Loucy (cell line): ENCODE data around the gene ANKRD34B.

ENCODE experiments used
- H2AFZ ChIP-seq: fragments of 200-600 bp; sonication (generic); 2 replicates; pipeline ENCODE4 v1.6.0; 2016; ENCODE audit warnings: antibody characterized with exemption, mild to moderate bottlenecking, low read length, moderate library complexity
- H3F3A ChIP-seq: fragments of 200-600 bp; 2 replicates; pipeline ENCODE4 v1.6.0; 2016; ENCODE audit warnings: antibody characterized with exemption, low read depth, mild to moderate bottlenecking
- H3K27me3 ChIP-seq: fragments of 200-600 bp; sonication (generic); 2 replicates; pipeline ENCODE4 v1.6.1; 2014; ENCODE audit warnings: low read length, mild to moderate bottlenecking; ENCODE audit not compliant: insufficient read depth, poor library complexity, severe bottlenecking
- H3K36me3 ChIP-seq: fragments of 200-600 bp; sonication (generic); 2 replicates; pipeline ENCODE4 v1.6.1; 2016; ENCODE audit warnings: low read length; ENCODE audit not compliant: insufficient read depth
- H3K4me1 ChIP-seq: fragments of 200-600 bp; sonication (generic); 2 replicates; pipeline ENCODE4 v1.5.1; 2014; ENCODE audit warnings: low read length, mild to moderate bottlenecking; ENCODE audit not compliant: insufficient read depth, poor library complexity, severe bottlenecking
- H3K4me2 ChIP-seq: fragments of 200-600 bp; sonication (generic); 2 replicates; pipeline ENCODE4 v1.6.0; 2014; ENCODE audit warnings: antibody characterized with exemption, low read length, low read depth, mild to moderate bottlenecking; ENCODE audit not compliant: poor library complexity, severe bottlenecking
- H3K4me3 ChIP-seq: fragments of 200-600 bp; sonication (generic); 2 replicates; pipeline ENCODE4 v1.5.1; 2014; ENCODE audit warnings: low read length, mild to moderate bottlenecking, mixed read lengths; ENCODE audit not compliant: poor library complexity, severe bottlenecking
- H3K79me2 ChIP-seq: fragments of 200-600 bp; sonication (generic); 2 replicates; pipeline ENCODE4 v1.6.1; 2014; ENCODE audit warnings: low read length; ENCODE audit not compliant: insufficient read depth
- H3K9ac ChIP-seq: fragments of 200-600 bp; sonication (generic); 2 replicates; pipeline ENCODE4 v1.6.0; 2014; ENCODE audit warnings: mild to moderate bottlenecking, low read depth, low read length, moderate library complexity; ENCODE audit not compliant: poor library complexity, severe bottlenecking
- H3K9me2 ChIP-seq: fragments of 200-600 bp; sonication (generic); replicated peaks from 2 replicates; pipeline ENCODE4 v1.6.1; 2016; ENCODE audit warnings: low read depth, low read length, mixed read lengths
- H3K9me3 ChIP-seq: fragments of 200-600 bp; sonication (generic); 2 replicates; pipeline ENCODE4 v1.6.1; 2014; ENCODE audit warnings: mild to moderate bottlenecking, antibody characterized with exemption, low read length, low read depth; ENCODE audit not compliant: insufficient read depth
- H4K20me1 ChIP-seq: fragments of 200-600 bp; sonication (generic); 2 replicates; pipeline ENCODE4 v1.6.0; 2014; ENCODE audit warnings: antibody characterized with exemption, low read length, mild to moderate bottlenecking; ENCODE audit not compliant: insufficient read depth, poor library complexity, severe bottlenecking
- EZH2phosphoT487 ChIP-seq: fragments of 200-600 bp; IDR thresholded peaks from 2 replicates; pipeline ENCODE4 v1.6.1; 2018; ENCODE audit warnings: antibody characterized with exemption, mild to moderate bottlenecking, moderate library complexity, borderline replicate concordance
- TF ChIP-seq, protein P1 (sequence below): fragments of 200-600 bp; sonication (generic); conservative IDR thresholded peaks from 2 replicates; pipeline ENCODE4 v1.5.1; 2014; ENCODE audit warnings: mild to moderate bottlenecking, antibody characterized with exemption, low read length

ANKRD34B gene

DNA sequence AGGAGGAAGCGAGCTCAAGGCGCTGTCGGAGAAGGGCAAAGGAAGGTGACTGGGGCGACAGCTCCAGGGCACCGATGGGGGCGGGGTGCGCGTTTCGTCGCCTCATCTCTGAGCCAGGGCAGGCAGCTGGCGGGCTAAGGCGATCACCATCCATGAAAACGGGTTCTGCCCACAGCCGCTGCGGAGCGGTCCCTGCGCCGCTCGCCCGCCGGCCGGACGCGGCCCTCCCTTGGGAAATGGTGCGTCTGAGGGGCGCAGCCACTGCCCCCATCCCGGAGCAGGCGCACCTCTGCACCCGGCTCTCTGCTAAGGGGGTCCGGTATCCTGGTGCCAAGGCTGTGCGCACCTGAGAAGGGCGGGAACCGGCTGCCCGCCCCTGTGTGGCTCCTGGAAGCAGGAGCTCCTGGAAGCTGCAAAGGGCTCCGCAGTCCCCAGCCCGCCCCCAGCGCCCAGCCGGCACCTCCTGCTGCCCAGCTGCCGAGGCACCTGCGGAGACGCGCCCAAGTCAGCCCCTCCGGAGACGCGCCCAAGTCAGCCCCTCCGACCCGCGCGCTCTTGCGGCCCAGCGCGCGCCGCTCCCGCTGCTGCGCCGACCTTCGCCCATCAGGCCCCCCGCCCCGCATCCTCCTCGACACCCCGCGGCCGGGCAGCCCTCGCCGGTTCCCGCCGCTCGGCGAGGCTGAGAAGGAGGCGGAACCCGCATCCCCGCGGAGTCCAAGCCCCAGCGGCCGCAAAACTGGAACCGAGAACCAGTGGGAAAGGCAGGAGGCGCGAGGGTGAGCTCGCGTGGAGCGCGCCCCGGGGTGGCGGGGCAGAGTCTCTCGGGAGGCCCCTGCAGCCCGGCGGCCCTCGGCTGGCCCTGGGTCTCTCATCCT is 757 bp downstream of the ANKRD34B start:
- Histone ChIP-seq H2AFZ (no peak overlapping the region), H3K4me2 (no peak overlapping the region), H3K9me2 (no peaks in the 10 kb centered on the region), H3K36me3 (no peaks in the 10 kb centered on the region), H4K20me1 (no peaks in the 10 kb centered on the region), H3K4me1 (no peaks in the 10 kb centered on the region), H3K4me3 (no peak overlapping the region), H3K9me3 (no peaks in the 10 kb centered on the region), H3K9ac (no peak overlapping the region), H3K27me3 (no peaks in the 10 kb centered on the region), H3K79me2 (no peaks in the 10 kb centered on the region), H3F3A (no peaks in the 10 kb centered on the region)
- TF ChIP-seq EZH2phosphoT487 = no peak
- TF ChIP-seq, protein P1, sequence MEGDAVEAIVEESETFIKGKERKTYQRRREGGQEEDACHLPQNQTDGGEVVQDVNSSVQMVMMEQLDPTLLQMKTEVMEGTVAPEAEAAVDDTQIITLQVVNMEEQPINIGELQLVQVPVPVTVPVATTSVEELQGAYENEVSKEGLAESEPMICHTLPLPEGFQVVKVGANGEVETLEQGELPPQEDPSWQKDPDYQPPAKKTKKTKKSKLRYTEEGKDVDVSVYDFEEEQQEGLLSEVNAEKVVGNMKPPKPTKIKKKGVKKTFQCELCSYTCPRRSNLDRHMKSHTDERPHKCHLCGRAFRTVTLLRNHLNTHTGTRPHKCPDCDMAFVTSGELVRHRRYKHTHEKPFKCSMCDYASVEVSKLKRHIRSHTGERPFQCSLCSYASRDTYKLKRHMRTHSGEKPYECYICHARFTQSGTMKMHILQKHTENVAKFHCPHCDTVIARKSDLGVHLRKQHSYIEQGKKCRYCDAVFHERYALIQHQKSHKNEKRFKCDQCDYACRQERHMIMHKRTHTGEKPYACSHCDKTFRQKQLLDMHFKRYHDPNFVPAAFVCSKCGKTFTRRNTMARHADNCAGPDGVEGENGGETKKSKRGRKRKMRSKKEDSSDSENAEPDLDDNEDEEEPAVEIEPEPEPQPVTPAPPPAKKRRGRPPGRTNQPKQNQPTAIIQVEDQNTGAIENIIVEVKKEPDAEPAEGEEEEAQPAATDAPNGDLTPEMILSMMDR = no peak

- Histone ChIP-seq H3K9me3 (no peaks in the 10 kb centered on the region), H3K4me2 (no peak overlapping the region), H3K79me2 (no peaks in the 10 kb centered on the region), H2AFZ (no peak overlapping the region), H4K20me1 (no peaks in the 10 kb centered on the region), H3K36me3 (no peaks in the 10 kb centered on the region), H3K4me1 (no peaks in the 10 kb centered on the region), H3K9ac (no peak overlapping the region), H3F3A (no peaks in the 10 kb centered on the region), H3K4me3 (no peak overlapping the region), H3K27me3 (no peaks in the 10 kb centered on the region), H3K9me2 (no peaks in the 10 kb centered on the region)
- TF ChIP-seq, protein P1 = no peak
- no peak for TF ChIP-seq EZH2phosphoT487
Observed at GRCh38 chr5:80568251-80568650, 1.8 kb downstream of the ANKRD34B start.

DNA sequence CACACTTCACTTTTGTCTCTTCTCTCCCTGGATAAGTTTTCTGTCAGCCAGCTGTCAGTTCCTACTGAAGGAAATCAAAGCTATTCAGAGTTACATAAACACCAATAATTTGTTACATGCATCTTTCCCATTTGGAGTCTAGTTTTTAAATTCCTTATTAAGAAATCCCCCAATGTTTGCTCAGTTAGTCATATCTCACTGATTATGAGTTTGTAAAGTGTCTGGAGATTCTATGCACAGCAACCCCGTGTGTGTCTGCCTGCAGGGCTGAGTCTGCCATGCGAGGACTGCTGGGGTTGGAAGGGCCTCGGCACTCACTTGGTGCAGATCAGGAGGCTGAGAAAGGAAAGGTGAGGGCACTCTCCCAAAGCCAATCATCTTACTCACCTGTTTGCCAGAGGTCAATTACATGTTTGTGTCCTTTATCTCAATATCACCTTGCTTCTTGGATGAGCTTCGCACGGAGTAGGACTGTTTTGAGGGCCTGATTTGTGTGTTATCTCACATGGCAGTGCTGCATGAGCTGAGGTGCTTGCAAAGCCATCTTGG is 3.3 kb downstream of the ANKRD34B start:
- Histone ChIP-seq H3K4me3 (no peak overlapping the region), H3K36me3 (no peaks in the 10 kb centered on the region), H3K27me3 (no peaks in the 10 kb centered on the region), H3K9ac (no peak overlapping the region), H3K9me2 (no peaks in the 10 kb centered on the region), H3K79me2 (no peaks in the 10 kb centered on the region), H3K4me1 (no peaks in the 10 kb centered on the region), H4K20me1 (no peaks in the 10 kb centered on the region), H3F3A (no peaks in the 10 kb centered on the region), H3K9me3 (no peaks in the 10 kb centered on the region), H3K4me2 (no peak overlapping the region), H2AFZ (no peak overlapping the region)
- no peak for TF ChIP-seq EZH2phosphoT487
- TF ChIP-seq, protein P1 = no peak
